Stimulated activated CD8-positive, alpha-beta memory T cell treated with anti-CD3 and anti-CD28 coated beads, Interleukin-7, amount 100 ng/mL, for 1 hour (primary cell): ENCODE measurements around the gene LYZL6.

Source experiments
- DNase-seq, 2 donors: peaks; one replicate each; pipeline ENCODE4 v3.0.0-alpha.2; 2020; ENCODE audit warnings: low read depth in 2 of 2

Gene LYZL6

GRCh38 chr17:35943537-35943936, at the start of gene LYZL6:
Gene LYZL6 (minus strand): TSS chr17:35943713. CDS start chr17:35939356, 4,357 bp downstream.
- no peak for DNase-seq

- DNase-seq: no peak
Observed at GRCh38 chr17:35991075-35991474, 47.6 kb upstream of the LYZL6 start.

- no peak for DNase-seq
Observed at GRCh38 chr17:35988164-35988563, 44.7 kb upstream of the LYZL6 start.

GRCh38 chr17:35986643-35987042, 43.1 kb upstream of the LYZL6 start, which contains the start of gene CCL14:
Gene CCL14 (minus strand): TSS chr17:35986729. CDS start chr17:35986649, 80 bp downstream.
- DNase-seq: no peak

GRCh38 chr17:35984140-35984539, 40.6 kb upstream of the LYZL6 start:
- DNase-seq: no peak

GRCh38 chr17:35982409-35983191, 39.1 kb upstream of the LYZL6 start:
- no peak for DNase-seq

GRCh38 chr17:35981908-35982330, 38.4 kb upstream of the LYZL6 start:
- DNase-seq: no peak

- no peak for DNase-seq
Observed at GRCh38 chr17:35981246-35981645, 37.7 kb upstream of the LYZL6 start, which contains the start of gene CCL16. Gene CCL16 (minus strand): TSS chr17:35981497. CDS start chr17:35981420, 77 bp downstream.

GRCh38 chr17:35978346-35978745, 34.8 kb upstream of the LYZL6 start:
- no peak for DNase-seq

- DNase-seq: no peak
Observed at GRCh38 chr17:35977509-35977908, 34.0 kb upstream of the LYZL6 start.

GRCh38 chr17:35973333-35974260, 30.1 kb upstream of the LYZL6 start:
- DNase-seq: no peak

- no peak for DNase-seq
Observed at GRCh38 chr17:35972945-35973332, 29.4 kb upstream of the LYZL6 start.

GRCh38 chr17:35972535-35972934, 29.0 kb upstream of the LYZL6 start:
- no peak for DNase-seq

- DNase-seq: no peak
Observed at GRCh38 chr17:35972066-35972465, 28.6 kb upstream of the LYZL6 start.

GRCh38 chr17:35969558-35970380, 26.3 kb upstream of the LYZL6 start:
- DNase-seq: peak; percentile 51 to 53

- no peak for DNase-seq
Observed at GRCh38 chr17:35968520-35969054, 25.1 kb upstream of the LYZL6 start.

GRCh38 chr17:35965272-35965671, 21.8 kb upstream of the LYZL6 start:
- no peak for DNase-seq

GRCh38 chr17:35963663-35964062, 20.1 kb upstream of the LYZL6 start:
- DNase-seq: no peak

GRCh38 chr17:35953720-35954119, 10.2 kb upstream of the LYZL6 start:
- no peak for DNase-seq

- DNase-seq: no peak
Observed at GRCh38 chr17:35949401-35949800, 5.9 kb upstream of the LYZL6 start.

- DNase-seq: no peak
Observed at GRCh38 chr17:35948092-35948491, 4.6 kb upstream of the LYZL6 start.
